ENCODE measurements around the gene GRK6. TPM values are rescaled to one million over a fixed set of nuclear protein-coding genes. Genes with fewer than 3 reads are reported as not detected.

The GRK6 gene
- polyA plus RNA-seq, 4 donors, result 20.4 to 29.2 (median 23.0) TPM

DNA sequence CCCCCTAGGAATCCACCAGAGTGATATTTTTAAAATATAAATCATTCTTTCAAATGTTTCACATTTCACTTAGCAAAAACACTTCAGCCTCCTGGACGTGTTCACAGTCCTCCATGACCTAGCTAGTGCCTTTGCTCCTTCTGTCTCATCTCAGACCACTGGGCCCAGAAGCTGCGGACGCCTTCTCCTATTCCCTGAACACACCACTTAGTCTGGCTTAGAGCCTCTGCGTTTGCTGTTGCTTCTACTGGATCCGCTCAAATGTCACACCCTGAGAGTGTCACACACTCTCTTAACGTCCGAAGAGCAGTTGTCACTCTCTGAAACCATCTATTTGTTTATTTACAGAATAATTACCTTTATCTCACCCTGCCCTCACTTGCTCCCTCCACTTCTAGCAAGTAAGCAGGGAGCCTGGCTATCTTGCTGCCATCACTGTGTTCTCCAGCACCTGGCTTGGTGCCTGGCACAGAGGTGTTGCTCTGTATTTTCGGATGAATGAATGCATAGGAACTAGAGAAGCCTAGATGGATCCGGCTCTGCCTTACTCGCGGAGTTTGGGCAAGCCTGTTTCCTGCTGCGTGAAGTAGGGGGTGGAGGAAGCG lies 1.2 kb upstream of the GRK6 start:
- DNase-seq (ENCODE audit: low read depth in 4 of 4, low spot score in 3 of 4), result no peak

DNA sequence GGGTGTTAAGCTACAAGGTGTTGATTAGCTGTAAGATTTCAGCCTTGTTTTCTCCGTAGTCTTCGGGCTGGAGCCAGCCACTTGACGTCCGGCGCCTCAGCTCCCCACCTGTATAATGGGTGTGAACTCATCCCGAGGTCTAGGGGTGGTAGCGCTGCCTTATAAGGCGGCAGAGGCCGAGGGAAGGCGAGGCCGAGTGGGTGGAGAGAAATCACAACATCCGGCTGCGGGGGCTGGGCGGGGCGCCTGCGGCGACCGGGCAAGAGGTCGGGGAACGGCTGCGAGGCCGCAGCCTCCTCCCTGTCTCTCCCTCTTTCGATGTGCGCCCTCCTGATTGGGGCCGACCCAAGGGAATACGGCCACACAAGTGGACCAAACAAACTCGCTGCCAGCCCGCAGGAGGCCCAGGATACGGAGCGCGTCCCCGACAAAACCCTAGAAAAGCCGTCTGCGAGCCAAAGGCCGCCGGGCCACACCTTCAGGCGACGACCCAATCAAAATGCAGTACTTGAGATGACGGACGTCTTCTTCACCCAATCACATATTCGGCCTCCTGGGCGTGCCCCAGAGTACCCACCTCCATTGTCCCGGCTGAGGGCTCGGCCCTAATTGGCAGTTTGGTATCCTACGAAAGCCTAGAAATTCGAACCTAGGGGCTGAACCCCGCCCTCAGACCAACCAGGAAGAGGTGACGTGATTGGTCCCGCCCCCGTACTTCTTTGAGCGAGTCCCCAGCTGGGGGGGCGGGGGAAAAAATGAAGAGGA lies 493 bp upstream of the GRK6 start:
- DNase-seq (ENCODE audit: low read depth in 4 of 4, low spot score in 3 of 4), result peak; percentile 100

DNA sequence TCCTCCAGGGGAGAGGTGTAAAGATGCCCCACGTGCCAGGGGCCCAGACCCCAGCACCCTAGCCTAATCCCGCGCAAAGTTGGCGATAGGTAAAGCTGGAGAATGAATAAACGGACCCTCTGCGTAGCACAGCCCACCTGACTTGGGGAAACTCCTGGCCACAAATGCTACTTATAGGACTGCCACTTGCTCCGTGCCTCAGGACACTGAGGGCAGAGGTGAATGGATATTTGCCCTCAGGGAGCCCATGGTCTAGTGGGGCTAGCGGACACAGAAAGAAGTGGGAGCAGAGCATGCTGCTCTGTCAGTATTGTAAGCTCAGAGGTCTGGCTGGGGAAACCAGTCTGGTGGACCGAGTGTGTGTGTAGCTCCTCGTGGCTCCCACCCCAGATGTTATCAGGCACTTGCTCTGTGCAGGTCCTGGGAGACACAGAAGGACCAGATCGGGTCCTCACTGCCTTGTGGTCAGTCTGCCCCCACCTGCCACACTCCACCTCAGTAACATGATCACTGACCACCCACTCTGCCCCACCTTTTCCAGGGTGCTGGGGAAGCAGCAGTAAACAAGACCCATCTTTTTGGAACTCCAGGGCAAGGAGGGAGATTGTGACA lies 841 bp downstream of the GRK6 start:
- no peak for DNase-seq (ENCODE audit: low read depth in 4 of 4, low spot score in 3 of 4)

- DNase-seq (ENCODE audit: low read depth in 4 of 4, low spot score in 3 of 4), result no peak
Observed at GRCh38 chr5:177427919-177428573, 1.6 kb downstream of the GRK6 start.

- DNase-seq (ENCODE audit: low read depth in 4 of 4, low spot score in 3 of 4), result no peak
Observed at GRCh38 chr5:177428574-177429217, 2.2 kb downstream of the GRK6 start.

GRCh38 chr5:177429248-177430040 lies 3.0 kb downstream of the GRK6 start:
- DNase-seq (ENCODE audit: low read depth in 4 of 4, low spot score in 3 of 4), result no peak

DNA sequence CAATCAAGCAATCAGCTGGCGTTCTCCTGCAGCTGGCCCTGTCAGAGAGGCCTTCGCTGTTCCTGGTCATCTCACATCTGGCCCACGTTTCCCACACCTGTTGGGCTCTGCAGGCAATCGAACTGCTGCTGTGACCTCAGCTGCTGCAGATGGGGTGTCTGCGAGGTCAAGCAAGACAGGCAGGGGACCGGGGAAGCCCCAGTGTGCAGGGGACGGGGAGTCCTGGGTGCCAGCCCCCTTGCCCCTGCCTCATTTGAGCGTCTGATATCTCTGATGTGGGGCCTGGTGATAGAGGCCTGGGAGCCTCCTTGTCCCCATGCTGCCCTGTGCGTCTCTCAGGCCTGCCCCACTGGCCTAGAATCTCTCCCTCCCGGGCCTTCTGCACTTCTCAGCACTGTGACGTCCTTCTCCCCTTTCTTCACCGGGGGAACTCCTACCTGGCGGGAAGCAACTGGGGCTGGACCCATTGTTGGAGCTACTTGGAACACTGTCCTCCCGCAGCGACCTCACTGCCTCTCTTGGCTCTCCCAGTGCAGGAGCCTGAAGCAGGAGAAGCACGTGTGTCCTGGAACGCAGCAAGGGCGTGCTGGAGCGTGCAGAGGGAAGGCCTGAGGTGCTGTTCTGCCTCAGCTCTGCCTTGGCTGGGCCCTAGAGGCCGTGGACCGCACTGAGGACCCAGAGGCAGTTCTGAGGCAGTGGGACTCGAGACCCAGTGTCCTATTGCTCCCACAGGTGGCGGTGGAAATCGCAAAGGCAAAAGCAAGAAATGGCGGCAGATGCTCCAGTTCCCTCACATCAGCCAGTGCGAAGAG lies 3.9 kb downstream of the GRK6 start:
- no peak for DNase-seq (ENCODE audit: low read depth in 4 of 4, low spot score in 3 of 4)

- no peak for DNase-seq (ENCODE audit: low read depth in 4 of 4, low spot score in 3 of 4)
Observed at GRCh38 chr5:177430972-177431316, 4.5 kb downstream of the GRK6 start.

DNA sequence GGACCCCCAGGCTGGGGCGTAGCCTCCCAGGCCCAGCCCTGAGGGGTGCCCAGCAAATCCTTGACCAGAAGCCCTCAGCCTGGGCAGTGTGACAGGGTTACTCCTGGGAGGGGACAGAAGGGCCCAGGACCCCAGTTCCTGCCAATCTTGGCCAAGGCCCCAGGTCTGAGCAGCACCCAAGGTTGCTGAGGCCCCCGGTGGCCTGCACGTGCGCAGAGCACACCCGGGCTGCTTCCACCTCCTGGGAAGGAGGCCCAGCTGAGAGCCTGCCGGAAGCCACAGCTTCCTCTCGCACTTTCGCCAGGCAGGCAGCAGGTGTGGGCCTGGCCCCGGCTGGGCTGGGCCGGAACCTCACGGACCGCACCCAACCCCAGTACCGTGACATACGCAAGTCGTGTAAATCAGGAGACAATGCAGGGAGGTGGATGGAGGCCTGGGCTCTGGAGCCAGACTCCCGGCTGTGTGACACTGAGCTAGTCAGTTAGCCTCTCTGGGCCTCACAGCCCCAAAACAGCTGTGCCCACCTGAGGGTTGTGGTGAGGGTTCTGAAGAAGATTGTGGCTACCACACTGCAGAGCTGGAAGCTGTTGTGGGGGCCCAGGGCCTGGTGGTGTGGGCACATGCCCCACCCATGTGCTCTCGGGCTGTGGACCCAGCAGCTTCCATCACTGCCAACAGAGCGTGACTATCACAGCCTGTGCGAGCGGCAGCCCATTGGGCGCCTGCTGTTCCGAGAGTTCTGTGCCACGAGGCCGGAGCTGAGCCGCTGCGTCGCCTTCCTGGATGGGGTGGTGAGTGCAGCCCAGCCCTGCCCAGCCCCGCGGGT lies 5.1 kb downstream of the GRK6 start:
- DNase-seq (ENCODE audit: low read depth in 4 of 4, low spot score in 3 of 4), result no peak

DNA sequence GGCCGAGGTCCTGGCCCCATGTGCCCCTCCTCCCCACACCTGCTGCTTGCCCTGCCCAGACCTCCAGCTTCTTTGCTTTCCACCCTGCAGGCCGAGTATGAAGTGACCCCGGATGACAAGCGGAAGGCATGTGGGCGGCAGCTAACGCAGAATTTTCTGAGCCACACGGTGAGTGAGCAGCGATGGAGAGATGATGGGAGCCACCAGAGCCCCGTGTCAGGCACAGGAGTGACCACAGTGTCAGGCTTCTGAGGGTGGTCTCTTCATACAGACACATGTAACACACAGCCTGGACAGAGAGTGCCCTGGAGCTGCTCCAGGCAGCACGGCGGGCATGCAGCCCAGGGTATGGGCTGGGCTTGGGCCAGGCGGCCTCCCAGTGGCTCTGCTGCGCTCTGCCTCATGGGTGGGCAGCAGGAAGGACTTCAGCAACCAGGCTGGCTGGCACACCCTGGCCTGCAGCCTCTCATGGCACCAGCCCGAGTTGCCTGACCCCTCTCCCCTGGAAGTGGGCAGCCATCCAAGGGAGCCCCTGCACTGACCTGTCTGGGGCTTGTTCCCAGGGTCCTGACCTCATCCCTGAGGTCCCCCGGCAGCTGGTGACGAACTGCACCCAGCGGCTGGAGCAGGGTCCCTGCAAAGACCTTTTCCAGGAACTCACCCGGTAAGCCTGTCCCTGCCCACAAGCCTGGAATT lies 5.8 kb downstream of the GRK6 start:
- DNase-seq (ENCODE audit: low read depth in 4 of 4, low spot score in 3 of 4), result no peak

- DNase-seq (ENCODE audit: low read depth in 4 of 4, low spot score in 3 of 4), result no peak
Observed at GRCh38 chr5:177432839-177433657, 6.6 kb downstream of the GRK6 start.

- no peak for DNase-seq (ENCODE audit: low read depth in 4 of 4, low spot score in 3 of 4)
Observed at GRCh38 chr5:177433658-177434217, 7.3 kb downstream of the GRK6 start.

GRCh38 chr5:177434437-177434836 lies 8.0 kb downstream of the GRK6 start:
- DNase-seq (ENCODE audit: low read depth in 4 of 4, low spot score in 3 of 4), result no peak

- no peak for DNase-seq (ENCODE audit: low read depth in 4 of 4, low spot score in 3 of 4)
Observed at GRCh38 chr5:177434942-177435738, 8.7 kb downstream of the GRK6 start.

- no peak for DNase-seq (ENCODE audit: low read depth in 4 of 4, low spot score in 3 of 4)
Observed at GRCh38 chr5:177435847-177436536, 9.5 kb downstream of the GRK6 start.
